Aorta (tissue), 5 donors: Measurements from ENCODE around the gene SERBP1. TPM values are rescaled to one million over a fixed set of nuclear protein-coding genes. Genes with fewer than 3 reads are reported as not detected.

Source experiments
- ATAC-seq: fragments of 200-7000 bp; cut with Tn5 transposase; one replicate; pipeline ENCODE4 v1.9.1; 2022; ENCODE audit warnings: moderate library complexity; ENCODE audit not compliant: low FRiP score
- DNase-seq, 2 donors: peaks; one replicate each; pipeline ENCODE4 v3.0.0-alpha.2; 2020
- H3K27ac ChIP-seq, 2 donors: one replicate each; pipeline ENCODE4 v1.5.1; 2013; ENCODE audit warnings: low read length in 2 of 2, mild to moderate bottlenecking in 2 of 2, moderate library complexity in 2 of 2, control low read depth in 1 of 2, inconsistent platforms in 1 of 2, low read depth in 1 of 2
- H3K27me3 ChIP-seq, 2 donors: one replicate each; pipeline ENCODE4 v1.6.1; 2013; ENCODE audit warnings: control low read depth in 1 of 2, low read length in 1 of 2, mild to moderate bottlenecking in 1 of 2, moderate library complexity in 1 of 2; ENCODE audit not compliant: insufficient read depth in 2 of 2, control insufficient read depth in 1 of 2
- H3K36me3 ChIP-seq, 2 donors: one replicate each; pipeline ENCODE4 v1.6.1; 2013; ENCODE audit warnings: control low read depth in 1 of 2, low read length in 1 of 2, mild to moderate bottlenecking in 1 of 2; ENCODE audit not compliant: insufficient read depth in 2 of 2, control insufficient read depth in 1 of 2
- H3K4me1 ChIP-seq, 2 donors: one replicate each; pipeline ENCODE4 v1.6.1; 2013; ENCODE audit warnings: low read length in 2 of 2, control low read depth in 1 of 2, mild to moderate bottlenecking in 1 of 2, moderate library complexity in 1 of 2; ENCODE audit not compliant: insufficient read depth in 2 of 2, control insufficient read depth in 1 of 2
- H3K4me3 ChIP-seq, 2 donors: one replicate each; pipeline ENCODE4 v1.5.1; 2013; ENCODE audit warnings: low read length in 2 of 2, control low read depth in 1 of 2, mild to moderate bottlenecking in 1 of 2
- H3K9me3 ChIP-seq: one replicate; pipeline ENCODE4 v1.6.1; 2013; ENCODE audit warnings: mild to moderate bottlenecking, low read length; ENCODE audit not compliant: control insufficient read depth
- WGBS, 2 donors: extraction: QIAGEN DNeasy Blood & Tissue Kit; methylation state at CpG; one replicate each; pipeline ENCODE4 v1.1.7; 2013; 5-methylcytosine and 5-hydroxymethylcytosine counted together
- intact Hi-C, 2 donors: fragments of 100-400 bp; cut with DNase I; formaldehyde crosslinking; loops; one replicate each; pipeline versions ENCODE4 v1.14.2 to v1.15.0; 2022
- long read RNA-seq, 2 donors: library from polyadenylated mRNA; unstranded; transcript quantifications; one replicate each; pipeline ENCODE4 v2.0.0, GENCODE V29; 2020 to 2021
- polyA plus RNA-seq, 2 donors: library from polyadenylated mRNA; stranded (reverse); fragments of 200-250 nt; gene quantifications; one replicate each; pipeline ENCODE4 v1.2.3, GENCODE V29; 2013
- total RNA-seq, 2 donors: library from RNA; stranded (reverse); fragmentation: NEBNext Ultra II Directional; extraction: Animal tissue kit (Norgen Biotek cat#: 25700); gene quantifications; one replicate each; pipeline ENCODE4 v1.2.1, GENCODE V29; 2021
- donor health status: healthy with polysubstance abuse.
- donor health status: Bipolar disorder and iron deficiency.
- donor health status: DM: no; HTN: no; CAD: no.
- donor health status: DM: no; HTN: no; CAD: no.
- donor health status: DM: yes; HTN: yes; CAD: no.

Gene SERBP1
- total RNA-seq, result 100 to 1,000 TPM; 153 to 157 TPM
- polyA plus RNA-seq, result 100 to 1,000 TPM; 104 to 142 TPM
- long read RNA-seq, donor 1, full-length matches to known transcripts, result 385 of 431 reads
- long read RNA-seq, donor 1, partial matches to known transcripts, result 21 of 431 reads
- long read RNA-seq, donor 1, other reads (novel, unspliced or antisense), result 25 of 431 reads
- long read RNA-seq, donor 2, full-length matches to known transcripts, result 106 of 142 reads
- long read RNA-seq, donor 2, partial matches to known transcripts, result 26 of 142 reads
- long read RNA-seq, donor 2, other reads (novel, unspliced or antisense), result 10 of 142 reads

DNA sequence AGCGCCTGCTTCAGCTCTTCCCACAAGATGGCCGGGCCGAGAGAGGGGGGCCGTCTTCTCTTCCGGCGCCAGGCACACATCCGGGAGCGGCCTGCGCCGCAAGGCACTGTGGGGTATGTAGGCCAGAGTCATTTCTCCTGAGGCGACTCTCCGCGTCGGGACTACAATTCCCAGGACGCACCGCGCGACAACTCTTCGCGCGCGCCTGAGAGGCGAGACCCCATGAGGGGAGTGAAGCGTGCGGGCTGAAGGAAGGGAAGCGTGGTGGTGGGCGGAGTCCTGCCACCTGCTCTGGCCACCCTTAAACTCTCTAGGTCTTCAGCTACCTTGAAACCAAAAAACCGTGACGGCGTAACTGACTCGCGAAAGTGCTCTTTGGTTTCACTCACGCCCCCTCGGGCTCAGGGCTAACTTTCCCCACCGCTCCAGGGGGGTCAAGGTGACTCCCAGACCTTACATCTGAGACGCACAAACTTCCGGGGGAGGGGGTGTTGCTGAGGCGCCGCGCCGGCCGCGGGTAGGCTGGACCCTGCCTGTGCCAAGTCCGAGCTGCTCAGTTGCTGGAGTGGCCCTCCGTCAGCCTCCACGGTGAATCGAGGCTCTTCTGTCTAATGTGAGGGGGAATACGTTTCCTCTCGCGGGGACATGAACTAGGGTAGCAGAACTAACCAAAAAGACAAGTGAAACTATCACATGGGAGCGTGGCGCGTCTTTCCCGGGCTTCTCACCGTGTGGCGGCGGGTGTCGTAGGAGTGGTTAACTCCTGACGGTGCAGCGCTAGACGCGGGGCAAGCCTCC lies at the start of gene SERBP1:
TSS of gene SERBP1 (minus strand) at position 45 of the 798 bp plus-strand sequence. CDS start 102 bp downstream, outside the sequence.
- H3K9me3 ChIP-seq, result no peaks in the 10 kb centered on the region
- intact Hi-C loops, result no loop called here
- 0 to 1% methylated on average over 60 to 62 of the region's 62 CpGs for WGBS, 2 donors
- no peaks in the 10 kb centered on the region for H3K27me3 ChIP-seq
- DNase-seq (peak; percentile 97 to 99), ATAC-seq (peak; percentile 99)
- H3K4me3 ChIP-seq, result peak within 1 kb of the TSS; percentile 61 to 86
- H3K27ac ChIP-seq, result peak within 1 kb of the TSS; percentile 59 to 78
- H3K4me1 ChIP-seq, result no peaks in the 10 kb centered on the region
- peaks cover 0 to 2% of the 10 kb centered on the region in 2 donors for H3K36me3 ChIP-seq

DNA sequence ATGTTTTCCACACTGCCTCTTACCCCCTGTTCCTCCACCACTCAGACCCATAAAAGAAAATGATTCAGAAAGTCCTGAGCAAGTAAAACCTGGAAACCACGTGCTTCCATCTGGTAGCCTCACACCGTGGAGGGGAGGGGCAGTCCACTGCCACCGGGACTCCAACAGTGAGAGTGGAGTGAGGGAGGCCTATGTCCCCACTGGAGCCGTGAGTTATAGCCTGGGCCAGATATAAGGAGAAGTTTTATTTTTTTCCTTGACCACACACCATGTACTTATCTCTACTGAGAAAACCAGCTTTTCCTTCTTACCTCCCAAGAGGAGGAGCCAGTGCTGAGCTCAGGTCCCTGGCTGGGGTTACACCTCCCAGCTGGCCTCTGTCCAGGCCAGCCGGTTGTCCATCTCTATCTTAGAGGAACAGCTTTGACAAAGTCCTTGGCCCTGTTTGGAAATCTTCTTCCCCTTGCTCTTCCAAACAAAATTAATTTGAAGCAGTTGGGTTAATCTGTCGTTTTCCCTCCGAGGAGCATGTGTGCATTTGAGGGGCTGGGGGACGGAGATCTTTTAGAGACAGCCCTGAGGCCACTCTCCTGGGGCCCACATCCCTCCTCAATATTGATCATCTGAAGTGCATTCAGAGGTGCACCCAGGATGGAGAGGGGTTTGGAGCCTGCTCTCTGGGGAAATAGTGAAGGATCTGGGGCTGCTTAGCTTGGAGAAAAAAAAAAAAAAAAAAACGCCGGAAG lies 49.1 kb upstream of the SERBP1 start:
- Histone ChIP-seq H3K27me3 (no peaks in the 10 kb centered on the region), H3K4me1 (no peaks in the 10 kb centered on the region), H3K9me3 (no peaks in the 10 kb centered on the region), H3K4me3 (no peak overlapping the region), H3K36me3 (no peaks in the 10 kb centered on the region), H3K27ac (no peak overlapping the region)
- intact Hi-C loops, result no loop called here
- WGBS, 2 donors, result 25 to 27% methylated on average over 10 of the region's 10 CpGs
- ATAC-seq (peak; percentile 81), DNase-seq (peak; percentile 74 to 87)

DNA sequence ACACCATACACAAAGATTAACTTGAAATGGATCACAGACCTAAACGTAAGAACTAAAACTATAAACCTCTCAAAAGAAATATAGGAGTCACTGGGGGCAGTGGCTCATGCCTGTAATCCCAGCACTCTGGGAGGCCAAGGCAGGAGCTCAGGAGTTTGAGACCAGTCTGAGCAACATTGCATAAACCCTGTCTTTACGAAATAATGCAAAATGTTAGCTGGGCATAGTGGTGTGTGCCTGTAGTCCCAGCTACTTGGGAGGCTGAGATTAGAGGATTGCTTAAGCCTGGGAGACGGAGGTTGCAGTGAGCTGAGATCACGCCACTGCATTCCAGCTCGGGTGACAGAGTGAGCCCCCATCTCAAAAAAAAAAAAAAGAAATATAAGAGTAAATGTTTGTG lies 46.7 kb upstream of the SERBP1 start:
- ATAC-seq, result no peak
- Histone ChIP-seq H3K9me3 (no peaks in the 10 kb centered on the region), H3K27me3 (no peaks in the 10 kb centered on the region), H3K4me3 (no peak overlapping the region), H3K36me3 (no peaks in the 10 kb centered on the region), H3K27ac (no peak overlapping the region), H3K4me1 (peaks cover 0 to under 1% of the 10 kb centered on the region in 2 donors)
- DNase-seq, result no peak
- 73 to 77% methylated on average over 5 of the region's 5 CpGs for WGBS, 2 donors
- intact Hi-C loops, result no loop called here

DNA sequence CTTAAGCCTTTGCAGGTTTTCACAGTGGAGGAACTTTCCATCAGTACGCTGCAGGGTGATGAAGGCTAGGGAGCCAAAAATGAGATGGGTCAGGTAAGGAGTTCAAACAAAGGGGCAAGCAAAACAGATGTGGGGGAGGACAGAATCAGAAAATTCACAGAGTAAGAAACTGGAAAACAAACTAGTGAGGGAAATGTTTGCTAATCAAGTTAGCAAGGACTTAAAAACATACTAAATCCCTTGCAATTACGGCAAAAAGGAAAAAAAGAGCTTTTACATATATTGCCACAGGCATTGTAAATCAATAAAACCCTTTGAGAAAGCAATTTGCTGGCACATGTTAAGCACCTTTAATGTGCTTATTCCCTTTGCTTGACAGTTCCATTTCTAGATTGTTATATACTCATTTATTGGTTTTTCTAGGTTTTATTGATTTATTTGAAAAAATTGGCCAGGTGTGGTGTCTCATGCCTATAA lies 45.8 kb upstream of the SERBP1 start:
- Histone ChIP-seq H3K36me3 (no peaks in the 10 kb centered on the region), H3K9me3 (no peaks in the 10 kb centered on the region), H3K4me1 (peaks cover 0 to 2% of the 10 kb centered on the region in 2 donors), H3K27me3 (no peaks in the 10 kb centered on the region), H3K4me3 (no peak overlapping the region), H3K27ac (no peak overlapping the region)
- DNase-seq (no peak), ATAC-seq (no peak)
- intact Hi-C loops, result no loop called here
- WGBS, 2 donors, result 97 to 99% methylated on average over 2 of the region's 2 CpGs

DNA sequence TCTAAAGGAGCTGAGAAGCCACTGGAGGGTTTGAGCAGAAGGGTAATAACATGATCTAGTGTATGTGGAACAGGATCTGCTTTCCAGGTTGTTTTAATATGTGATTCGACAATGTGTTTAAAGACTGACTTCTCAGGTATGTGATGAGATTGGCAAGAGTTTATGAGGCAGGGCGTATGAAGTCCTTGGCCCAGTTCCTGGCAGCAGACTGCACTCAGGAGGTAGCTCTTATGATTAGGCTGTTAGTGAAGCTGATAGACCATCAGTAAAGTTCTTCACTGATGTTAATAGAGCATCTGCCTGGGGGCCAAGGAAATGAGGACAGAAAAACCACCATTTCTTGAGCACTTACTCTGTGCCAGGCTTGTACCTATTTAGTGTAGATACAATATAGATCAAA lies 41.9 kb upstream of the SERBP1 start:
- H3K4me3 ChIP-seq, result no peak overlapping the region
- H3K36me3 ChIP-seq, result no peaks in the 10 kb centered on the region
- intact Hi-C loops, result no loop called here
- peaks cover 0 to 2% of the 10 kb centered on the region in 2 donors for H3K4me1 ChIP-seq
- DNase-seq (no peak), ATAC-seq (no peak)
- no peaks in the 10 kb centered on the region for H3K9me3 ChIP-seq
- no peaks in the 10 kb centered on the region for H3K27me3 ChIP-seq
- H3K27ac ChIP-seq, result no peak overlapping the region
- WGBS, 2 donors, result 63 to 64% methylated on average over 2 of the region's 2 CpGs

DNA sequence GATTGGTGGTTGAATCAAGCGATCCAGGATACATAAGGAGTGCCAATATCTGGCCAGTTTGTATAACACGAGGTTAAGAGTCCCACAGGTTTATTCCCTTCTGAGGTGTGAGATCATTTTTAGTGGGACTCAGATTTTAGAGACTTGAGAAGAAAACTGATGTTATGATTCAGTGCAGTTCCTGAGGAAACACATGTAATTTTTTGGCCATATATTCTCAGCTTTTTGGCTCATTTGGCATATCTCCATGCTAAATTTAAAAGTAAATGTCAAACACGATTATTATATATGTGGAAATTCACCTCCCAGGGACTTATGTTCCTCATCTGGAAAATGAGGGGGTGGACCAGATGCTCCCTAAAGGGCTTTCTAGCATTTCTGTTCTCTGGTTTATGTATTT lies 39.2 kb upstream of the SERBP1 start:
- Histone ChIP-seq H3K27ac (no peak overlapping the region), H3K4me1 (peaks cover 0 to 2% of the 10 kb centered on the region in 2 donors), H3K27me3 (no peaks in the 10 kb centered on the region), H3K36me3 (no peaks in the 10 kb centered on the region), H3K4me3 (no peak overlapping the region), H3K9me3 (no peaks in the 10 kb centered on the region)
- intact Hi-C loops, result no loop called here
- 36 to 52% methylated on average over 3 of the region's 3 CpGs for WGBS, 2 donors
- ATAC-seq (no peak), DNase-seq (no peak)

DNA sequence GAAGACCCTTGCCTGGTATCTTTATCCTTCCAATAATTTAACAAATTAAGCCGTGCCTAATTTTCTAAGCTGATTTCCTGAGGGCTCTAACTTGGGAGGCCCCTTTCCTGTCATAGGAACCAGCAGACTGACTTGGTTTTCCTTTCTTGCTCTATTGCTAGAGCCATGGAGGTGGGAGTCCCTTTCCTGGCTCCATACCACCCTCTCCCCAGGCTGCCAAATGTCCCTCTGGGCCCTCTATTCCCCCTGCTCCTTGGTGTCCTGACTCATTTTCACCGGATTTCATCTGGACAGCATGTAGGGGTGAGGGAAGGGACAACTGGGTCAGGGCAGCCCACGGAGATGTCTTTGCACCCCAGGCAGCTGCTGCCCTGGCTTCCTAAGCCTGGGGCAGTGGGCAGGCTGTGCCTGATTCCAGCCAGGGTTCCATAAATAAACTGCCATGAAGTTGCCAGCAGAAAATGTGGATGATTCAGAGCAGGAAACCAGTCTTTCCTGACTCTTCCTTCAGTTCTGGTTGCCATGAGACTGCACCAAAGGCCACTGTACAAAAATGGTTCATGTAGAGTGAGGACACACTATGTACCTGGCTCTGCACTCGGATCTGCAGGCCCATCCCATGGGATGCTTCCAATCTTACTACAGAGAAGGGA lies 38.0 kb upstream of the SERBP1 start:
- Histone ChIP-seq H3K4me3 (no peak overlapping the region), H3K27me3 (no peaks in the 10 kb centered on the region), H3K4me1 (peaks cover 0 to 2% of the 10 kb centered on the region in 2 donors), H3K27ac (no peak overlapping the region), H3K36me3 (no peaks in the 10 kb centered on the region), H3K9me3 (no peaks in the 10 kb centered on the region)
- peak; percentile 11 for ATAC-seq
- 40 to 54% methylated on average over 4 of the region's 4 CpGs for WGBS, 2 donors
- peak in 1 of 2 donors; percentile 50 for DNase-seq
- intact Hi-C loops, result no loop called here

DNA sequence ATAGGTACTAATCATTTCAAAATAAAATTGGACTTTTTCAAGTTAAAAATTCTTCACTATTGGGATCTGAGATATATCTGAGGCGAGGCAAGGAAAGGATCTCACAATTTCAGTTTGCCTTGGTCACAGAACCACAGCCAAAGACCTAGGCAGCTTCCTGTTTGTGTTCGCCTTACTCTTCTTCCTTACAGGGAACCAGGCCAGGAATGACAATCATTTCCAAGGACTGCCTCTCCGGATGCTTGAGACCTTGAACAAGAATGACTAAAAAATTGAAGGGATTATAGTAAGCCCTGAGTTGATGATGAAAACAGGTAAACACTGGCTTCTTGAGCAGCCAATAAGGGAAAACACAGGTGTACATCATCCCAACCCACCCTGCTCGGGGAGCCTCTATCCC lies 35.2 kb upstream of the SERBP1 start:
- ATAC-seq (no peak), DNase-seq (no peak)
- Histone ChIP-seq H3K4me1 (peaks cover 0 to 2% of the 10 kb centered on the region in 2 donors), H3K4me3 (no peak overlapping the region), H3K36me3 (no peaks in the 10 kb centered on the region), H3K9me3 (no peaks in the 10 kb centered on the region), H3K27me3 (no peaks in the 10 kb centered on the region), H3K27ac (no peak overlapping the region)
- WGBS, 2 donors, result 87 to 91% methylated on average over 4 of the region's 4 CpGs
- intact Hi-C loops, result no loop called here
